ENCODE measurements around the gene ZFAND3.

ZFAND3 gene

GRCh38 chr6:37806213-37806612, 13.3 kb upstream of the ZFAND3 start:
- H3K27ac ChIP-seq (ENCODE audit: low read depth, low read length, poor library complexity, severe bottlenecking): no peak overlapping the region
- H3K27me3 ChIP-seq (ENCODE audit: insufficient read depth, low read length): peaks cover 6% of the 10 kb centered on the region
- H3K9me2 ChIP-seq (ENCODE audit: low read depth, low read length): no peaks in the 10 kb centered on the region
- H3K4me1 ChIP-seq (ENCODE audit: insufficient read depth, low read length, severe bottlenecking): no peaks in the 10 kb centered on the region
- H3K9ac ChIP-seq (ENCODE audit: low read length): no peak overlapping the region
- no peaks in the 10 kb centered on the region for H4K20me1 ChIP-seq (ENCODE audit: insufficient read depth, low read length)
- no peak for TF ChIP-seq CTCF (IDR thresholded peaks at IDR 0.05; ENCODE audit: low read length)
- TF ChIP-seq EZH2 (IDR thresholded peaks at IDR 0.05; ENCODE audit: borderline replicate concordance, low read length): no peak
- no peak overlapping the region for H3K4me2 ChIP-seq (ENCODE audit: low read length)
- no peak overlapping the region for H3K4me3 ChIP-seq (ENCODE audit: low read depth, low read length, poor library complexity, severe bottlenecking)
- no peaks in the 10 kb centered on the region for H3K79me2 ChIP-seq (ENCODE audit: insufficient read depth, low read length)
- no peaks in the 10 kb centered on the region for H3K36me3 ChIP-seq (ENCODE audit: insufficient read depth, low read length)
- H2AFZ ChIP-seq (ENCODE audit: low read length): no peak overlapping the region
- no peaks in the 10 kb centered on the region for H3K9me3 ChIP-seq (ENCODE audit: low read length)
- H3F3A ChIP-seq (ENCODE audit: insufficient read depth, low read length): no peaks in the 10 kb centered on the region

- peaks cover 6% of the 10 kb centered on the region for H3K27me3 ChIP-seq (ENCODE audit: insufficient read depth, low read length)
- TF ChIP-seq EZH2 (IDR thresholded peaks at IDR 0.05; ENCODE audit: borderline replicate concordance, low read length): no peak
- TF ChIP-seq CTCF (IDR thresholded peaks at IDR 0.05; ENCODE audit: low read length): no peak
- no peak overlapping the region for H2AFZ ChIP-seq (ENCODE audit: low read length)
- H3K9me2 ChIP-seq (ENCODE audit: low read depth, low read length): no peaks in the 10 kb centered on the region
- H3K4me2 ChIP-seq (ENCODE audit: low read length): no peak overlapping the region
- H3K27ac ChIP-seq (ENCODE audit: low read depth, low read length, poor library complexity, severe bottlenecking): no peak overlapping the region
- no peaks in the 10 kb centered on the region for H3K79me2 ChIP-seq (ENCODE audit: insufficient read depth, low read length)
- H3K9me3 ChIP-seq (ENCODE audit: low read length): no peaks in the 10 kb centered on the region
- no peaks in the 10 kb centered on the region for H3K4me1 ChIP-seq (ENCODE audit: insufficient read depth, low read length, severe bottlenecking)
- no peak overlapping the region for H3K4me3 ChIP-seq (ENCODE audit: low read depth, low read length, poor library complexity, severe bottlenecking)
- H4K20me1 ChIP-seq (ENCODE audit: insufficient read depth, low read length): no peaks in the 10 kb centered on the region
- H3K36me3 ChIP-seq (ENCODE audit: insufficient read depth, low read length): no peaks in the 10 kb centered on the region
- H3K9ac ChIP-seq (ENCODE audit: low read length): no peak overlapping the region
- H3F3A ChIP-seq (ENCODE audit: insufficient read depth, low read length): no peaks in the 10 kb centered on the region
Measured at GRCh38 chr6:37807656-37808055, 11.9 kb upstream of the ZFAND3 start.

- H3K4me3 ChIP-seq (ENCODE audit: low read depth, low read length, poor library complexity, severe bottlenecking): no peak overlapping the region
- H3F3A ChIP-seq (ENCODE audit: insufficient read depth, low read length): no peaks in the 10 kb centered on the region
- no peaks in the 10 kb centered on the region for H4K20me1 ChIP-seq (ENCODE audit: insufficient read depth, low read length)
- no peaks in the 10 kb centered on the region for H3K9me2 ChIP-seq (ENCODE audit: low read depth, low read length)
- H3K27ac ChIP-seq (ENCODE audit: low read depth, low read length, poor library complexity, severe bottlenecking): no peak overlapping the region
- TF ChIP-seq CTCF (IDR thresholded peaks at IDR 0.05; ENCODE audit: low read length) (no peak), EZH2 (IDR thresholded peaks at IDR 0.05; ENCODE audit: borderline replicate concordance, low read length) (no peak)
- H2AFZ ChIP-seq (ENCODE audit: low read length): no peak overlapping the region
- H3K79me2 ChIP-seq (ENCODE audit: insufficient read depth, low read length): no peaks in the 10 kb centered on the region
- H3K27me3 ChIP-seq (ENCODE audit: insufficient read depth, low read length): no peaks in the 10 kb centered on the region; the same call in none of the 2 replicates
- no peaks in the 10 kb centered on the region for H3K9me3 ChIP-seq (ENCODE audit: low read length)
- no peaks in the 10 kb centered on the region for H3K4me1 ChIP-seq (ENCODE audit: insufficient read depth, low read length, severe bottlenecking)
- H3K9ac ChIP-seq (ENCODE audit: low read length): no peak overlapping the region
- no peaks in the 10 kb centered on the region for H3K36me3 ChIP-seq (ENCODE audit: insufficient read depth, low read length)
- no peak overlapping the region for H3K4me2 ChIP-seq (ENCODE audit: low read length)
Measured at GRCh38 chr6:37809197-37809543, 10.4 kb upstream of the ZFAND3 start.

Measured in OCI-LY1 (cell line).